ENCODE results near the gene CDC42BPB. TPM values are rescaled to one million over a fixed set of nuclear protein-coding genes. Genes with fewer than 3 reads are reported as not detected.

CDC42BPB gene
- total RNA-seq, 1 donor from 2014 or later = 102 TPM

DNA sequence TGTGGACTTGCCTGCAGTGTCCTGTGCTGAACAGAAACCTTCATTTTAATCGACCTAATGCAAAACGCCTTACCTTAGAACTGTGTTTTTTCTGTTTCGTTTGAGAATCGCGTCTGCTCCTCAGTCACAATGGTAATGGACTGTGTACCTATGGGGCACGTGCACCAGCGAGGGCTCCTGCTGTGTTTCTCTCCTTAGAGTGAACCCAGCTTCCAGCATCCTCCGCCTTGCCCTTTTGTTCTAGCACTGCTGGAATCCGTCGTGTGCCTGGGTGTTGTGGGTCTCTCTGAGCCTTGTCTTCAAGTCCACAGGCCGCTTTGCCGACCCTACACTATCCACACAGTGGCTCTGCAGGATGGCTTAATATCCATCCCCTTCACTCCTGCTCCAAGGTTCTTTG is 131.2 kb downstream of the CDC42BPB start:
- H3K9me3 ChIP-seq = no peaks in the 10 kb centered on the region
- peaks cover 51% of the 10 kb centered on the region for H3K27me3 ChIP-seq
- intact Hi-C loops (cut with DNase I) = no loop called here
- ATAC-seq (no peak), DNase-seq (no peak)
- no peaks in the 10 kb centered on the region for H3K36me3 ChIP-seq
- TF ChIP-seq, protein P1, sequence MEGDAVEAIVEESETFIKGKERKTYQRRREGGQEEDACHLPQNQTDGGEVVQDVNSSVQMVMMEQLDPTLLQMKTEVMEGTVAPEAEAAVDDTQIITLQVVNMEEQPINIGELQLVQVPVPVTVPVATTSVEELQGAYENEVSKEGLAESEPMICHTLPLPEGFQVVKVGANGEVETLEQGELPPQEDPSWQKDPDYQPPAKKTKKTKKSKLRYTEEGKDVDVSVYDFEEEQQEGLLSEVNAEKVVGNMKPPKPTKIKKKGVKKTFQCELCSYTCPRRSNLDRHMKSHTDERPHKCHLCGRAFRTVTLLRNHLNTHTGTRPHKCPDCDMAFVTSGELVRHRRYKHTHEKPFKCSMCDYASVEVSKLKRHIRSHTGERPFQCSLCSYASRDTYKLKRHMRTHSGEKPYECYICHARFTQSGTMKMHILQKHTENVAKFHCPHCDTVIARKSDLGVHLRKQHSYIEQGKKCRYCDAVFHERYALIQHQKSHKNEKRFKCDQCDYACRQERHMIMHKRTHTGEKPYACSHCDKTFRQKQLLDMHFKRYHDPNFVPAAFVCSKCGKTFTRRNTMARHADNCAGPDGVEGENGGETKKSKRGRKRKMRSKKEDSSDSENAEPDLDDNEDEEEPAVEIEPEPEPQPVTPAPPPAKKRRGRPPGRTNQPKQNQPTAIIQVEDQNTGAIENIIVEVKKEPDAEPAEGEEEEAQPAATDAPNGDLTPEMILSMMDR (IDR thresholded peaks at IDR 0.05) = no peak
- H3K4me1 ChIP-seq = peaks cover 27% of the 10 kb centered on the region
- H3K27ac ChIP-seq = no peak overlapping the region
- H3K4me3 ChIP-seq = no peak overlapping the region

DNA sequence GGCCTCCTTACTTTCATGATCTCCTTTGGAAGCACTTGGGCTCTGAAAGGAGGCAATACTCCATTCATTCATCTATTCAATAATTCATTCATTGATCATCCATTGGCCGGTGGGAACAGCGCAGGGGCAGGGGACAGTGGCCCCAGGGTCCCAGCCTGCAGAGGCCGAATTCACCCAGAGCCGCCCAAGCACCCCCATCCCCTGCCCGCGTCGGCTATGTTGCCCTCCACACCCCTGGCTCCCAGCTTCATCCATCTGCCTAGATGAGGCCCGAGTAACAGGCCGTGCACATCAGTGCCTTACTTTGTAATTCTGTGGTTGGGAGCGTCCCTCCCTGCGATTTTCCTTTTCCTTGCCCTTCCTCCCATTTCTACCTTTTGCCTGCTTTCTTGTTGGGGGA is 131.7 kb downstream of the CDC42BPB start:
- no peak for ATAC-seq
- Histone ChIP-seq H3K27me3 (peaks cover 51% of the 10 kb centered on the region), H3K9me3 (no peaks in the 10 kb centered on the region), H3K27ac (no peak overlapping the region), H3K4me1 (peaks cover 27% of the 10 kb centered on the region), H3K36me3 (no peaks in the 10 kb centered on the region), H3K4me3 (no peak overlapping the region)
- DNase-seq = no peak
- TF ChIP-seq, protein P1 (IDR thresholded peaks at IDR 0.05) = no peak
- intact Hi-C loops (cut with DNase I) = no loop called here

DNA sequence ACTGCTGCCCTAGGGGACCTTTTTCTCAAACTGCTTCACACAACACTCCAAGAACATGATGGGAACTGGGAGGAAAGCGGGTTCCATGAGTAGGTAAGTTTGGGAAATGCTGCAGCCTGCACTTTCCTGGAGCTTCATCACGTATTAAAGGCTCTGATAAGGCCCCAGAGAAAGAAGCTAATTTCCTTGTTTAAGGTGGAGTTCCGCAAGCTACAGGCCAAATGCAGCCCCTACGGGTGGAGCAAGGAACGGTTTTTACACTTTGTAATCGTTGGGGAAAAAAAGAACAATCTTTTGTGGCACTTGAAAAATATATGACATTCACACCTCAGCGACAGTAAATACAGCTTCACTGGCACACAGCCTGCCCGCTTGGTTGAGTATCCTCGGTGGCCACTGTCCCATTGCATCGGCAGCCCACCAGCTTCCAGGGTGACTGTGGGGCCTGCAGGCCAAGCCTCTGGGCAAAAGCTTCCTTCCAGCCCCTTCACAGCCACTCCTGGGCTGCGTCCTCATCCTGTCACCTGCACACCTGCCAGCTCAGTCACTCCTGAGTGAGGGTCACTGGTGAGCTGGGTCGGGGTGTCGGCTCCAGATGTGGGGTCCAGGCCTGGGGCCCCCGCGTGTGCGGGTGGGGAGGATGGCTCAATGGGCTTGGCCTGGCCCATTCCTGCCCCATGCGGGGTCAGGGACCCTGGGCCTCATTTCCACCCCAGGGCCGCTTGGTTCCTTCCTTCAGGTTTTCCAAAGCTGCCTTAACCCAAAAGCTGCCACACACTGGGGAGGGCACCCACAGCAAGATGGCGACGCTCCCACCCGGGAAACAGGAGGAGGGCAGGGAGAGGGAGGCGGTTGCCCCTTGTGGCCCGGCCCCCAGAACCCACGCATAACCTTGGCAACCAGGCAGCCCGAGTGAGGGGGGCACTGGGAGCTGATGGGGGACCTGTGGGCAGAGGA is 132.4 kb downstream of the CDC42BPB start:
- peaks cover 51% of the 10 kb centered on the region for H3K27me3 ChIP-seq
- no peak for ATAC-seq
- intact Hi-C loops (cut with DNase I) = no loop called here
- TF ChIP-seq, protein P1 (IDR thresholded peaks at IDR 0.05) = no peak
- H3K36me3 ChIP-seq = no peaks in the 10 kb centered on the region
- no peak for DNase-seq
- no peak overlapping the region for H3K27ac ChIP-seq
- peaks cover 26% of the 10 kb centered on the region for H3K4me1 ChIP-seq
- no peak overlapping the region for H3K4me3 ChIP-seq
- no peaks in the 10 kb centered on the region for H3K9me3 ChIP-seq

DNA sequence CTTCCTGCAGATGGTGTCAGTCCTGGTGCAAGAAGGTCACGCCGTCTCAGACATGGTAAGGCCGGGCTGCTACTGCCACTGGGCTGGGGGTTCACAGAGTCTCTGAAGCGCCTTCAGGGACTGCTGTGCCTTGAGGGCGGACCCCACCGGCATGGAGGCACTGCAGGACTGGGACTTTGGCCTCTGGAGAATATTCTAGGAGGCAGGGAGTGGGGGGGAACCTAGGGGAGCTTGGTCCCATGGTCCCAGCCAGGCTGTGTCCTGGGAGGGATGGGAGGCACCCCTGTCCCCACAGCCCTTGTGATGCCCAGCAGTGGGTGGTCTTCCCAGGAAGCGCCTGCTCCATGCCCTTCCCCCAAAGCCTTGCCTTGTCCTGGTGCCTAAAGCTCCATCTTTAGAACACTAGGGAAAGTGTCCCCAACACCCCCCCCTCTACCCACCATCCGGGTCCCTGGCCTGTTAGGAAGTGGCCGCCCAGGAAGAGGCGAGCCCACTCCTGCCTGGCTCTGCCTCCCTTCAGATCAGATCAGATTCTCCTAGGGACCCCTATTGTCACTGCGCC is 133.3 kb downstream of the CDC42BPB start:
- Histone ChIP-seq H3K9me3 (no peaks in the 10 kb centered on the region), H3K4me3 (no peak overlapping the region), H3K27me3 (peaks cover 42% of the 10 kb centered on the region), H3K27ac (no peak overlapping the region), H3K4me1 (peaks cover 17% of the 10 kb centered on the region), H3K36me3 (no peaks in the 10 kb centered on the region)
- ATAC-seq (no peak), DNase-seq (no peak)
- TF ChIP-seq, protein P1 (IDR thresholded peaks at IDR 0.05) = no peak
- intact Hi-C loops (cut with DNase I) = no loop called here

DNA sequence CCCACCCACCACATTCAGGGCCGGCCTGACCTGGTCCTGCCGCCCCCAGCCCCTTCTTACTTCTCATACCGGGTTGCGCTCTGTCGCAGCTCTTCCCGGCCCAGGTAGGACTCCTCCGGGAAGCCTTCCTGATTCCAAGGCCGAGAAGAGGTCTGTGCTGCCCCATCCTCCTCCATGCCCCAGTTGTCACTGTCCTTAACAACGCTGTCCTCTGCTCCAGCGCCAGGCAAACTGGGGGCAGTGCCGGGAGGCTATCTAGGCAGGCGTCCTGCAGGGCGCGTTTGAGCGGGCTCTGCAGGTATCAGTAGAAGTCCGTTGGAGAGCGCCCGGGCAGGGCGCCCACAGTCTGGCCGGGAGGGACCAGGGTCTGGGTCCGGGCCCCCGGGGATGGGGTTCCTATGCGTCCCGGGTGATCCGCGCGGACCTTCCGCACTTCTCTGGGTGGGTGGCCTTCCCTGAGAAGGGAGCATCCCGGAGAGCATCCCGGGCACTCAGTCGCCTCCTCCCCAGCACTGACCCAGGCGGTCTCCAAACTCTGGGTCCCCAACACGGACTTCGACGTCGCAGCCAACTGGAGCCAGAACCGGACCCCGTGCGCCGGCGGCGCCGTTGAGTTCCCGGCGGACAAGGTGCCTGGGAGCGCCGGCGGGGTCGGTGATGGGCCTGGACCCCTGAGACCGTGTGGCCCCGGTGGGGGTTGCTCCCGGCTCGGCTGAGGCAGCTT is 134.0 kb downstream of the CDC42BPB start:
- Histone ChIP-seq H3K27me3 (peaks cover 36% of the 10 kb centered on the region), H3K36me3 (no peaks in the 10 kb centered on the region), H3K27ac (no peak overlapping the region), H3K4me1 (peaks cover 11% of the 10 kb centered on the region), H3K4me3 (peak overlapping the region; percentile 17), H3K9me3 (no peaks in the 10 kb centered on the region)
- TF ChIP-seq, protein P1 (IDR thresholded peaks at IDR 0.05) = no peak
- no peak for DNase-seq
- intact Hi-C loops (cut with DNase I) = no loop called here
- no peak for ATAC-seq

Measured in upper lobe of right lung (tissue), 1 donor.